Left lobe of liver (tissue), 2 donors: ENCODE results near the gene IL17F. TPM values are rescaled to one million over a fixed set of nuclear protein-coding genes. Genes with fewer than 3 reads are reported as not detected.
A peak's percentile ranks its signal among the peaks of the same experiment; 100 is the strongest.

ENCODE experiments used
- ATAC-seq: fragments of 200-7000 bp; cut with Tn5 transposase; one replicate; pipeline ENCODE4 v1.9.1; 2020; ENCODE audit warnings: mild to moderate bottlenecking, moderate library complexity
- DNase-seq: peaks from one replicate; pipeline ENCODE4 v3.0.0-alpha.2; 2020; ENCODE audit warnings: low spot score
- total RNA-seq: library from RNA; stranded (reverse); gene quantifications from one replicate; pipeline ENCODE4 v1.2.1, GENCODE V29; 2021
- donor health status: DM: no; HTN: no; CAD: no; lungs with moderate emphysema.
- donor health status: DM: no; HTN: yes; CAD: no.

Gene IL17F
- total RNA-seq, 1 donor from 2014 or later: not detected

DNA sequence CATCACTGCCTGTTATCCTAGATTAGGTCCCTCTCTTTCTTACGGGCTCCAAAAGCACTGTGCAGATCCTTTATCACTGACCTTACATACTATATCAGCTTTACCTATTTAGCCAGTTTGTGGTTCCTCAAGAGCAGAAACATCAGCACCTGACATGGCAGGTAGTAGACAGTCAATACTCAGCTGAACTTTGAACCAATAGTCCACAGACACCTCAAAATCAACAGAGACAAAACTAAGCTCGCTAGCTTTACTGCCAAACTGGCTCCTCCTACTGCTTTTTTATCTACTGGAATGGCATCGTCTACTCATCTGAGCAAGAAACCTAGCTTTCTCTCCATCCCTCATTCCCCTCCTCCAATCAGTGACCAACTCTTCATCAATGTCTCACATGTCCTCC lies 52.5 kb downstream of the IL17F start:
- DNase-seq: no peak

DNA sequence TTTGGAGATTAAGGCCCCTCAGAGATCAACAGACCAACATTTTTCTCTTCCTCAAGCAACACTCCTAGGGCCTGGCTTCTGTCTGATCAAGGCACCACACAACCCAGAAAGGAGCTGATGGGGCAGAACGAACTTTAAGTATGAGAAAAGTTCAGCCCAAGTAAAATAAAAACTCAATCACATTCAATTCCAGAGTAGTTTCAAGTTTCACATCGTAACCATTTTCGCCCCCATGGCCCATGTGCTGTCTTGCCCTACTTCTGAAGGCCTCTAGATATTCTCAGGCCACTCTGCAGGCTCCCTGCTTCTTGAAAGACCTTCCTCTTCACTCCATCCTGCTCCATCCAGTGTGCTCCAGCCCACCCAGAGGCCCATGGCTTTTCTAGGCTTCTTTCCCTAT lies 53.9 kb downstream of the IL17F start:
- DNase-seq: no peak
- ATAC-seq: no peak

More for the DNA sequence above, 52.5 kb downstream of the IL17F start:
- ATAC-seq: peak; percentile 65

DNA sequence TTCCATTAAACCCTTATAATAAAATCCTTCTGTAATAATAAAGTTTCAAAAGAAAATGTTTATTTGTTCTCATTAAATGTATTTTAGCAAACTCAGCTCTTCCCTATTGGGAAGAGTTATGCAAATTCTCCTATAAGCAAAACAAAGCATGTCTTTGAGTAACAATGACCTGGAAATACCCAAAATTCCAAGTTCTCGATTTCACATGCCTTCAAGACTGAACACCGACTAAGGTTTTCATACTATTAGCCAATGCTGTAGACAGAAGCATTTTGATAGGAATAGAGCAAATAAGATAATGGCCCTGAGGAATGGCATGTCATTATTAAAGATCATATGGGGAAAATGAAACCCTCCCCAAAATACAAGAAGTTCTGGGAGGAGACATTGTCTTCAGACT lies 54.3 kb downstream of the IL17F start:
- DNase-seq (no peak), ATAC-seq (no peak)

DNA sequence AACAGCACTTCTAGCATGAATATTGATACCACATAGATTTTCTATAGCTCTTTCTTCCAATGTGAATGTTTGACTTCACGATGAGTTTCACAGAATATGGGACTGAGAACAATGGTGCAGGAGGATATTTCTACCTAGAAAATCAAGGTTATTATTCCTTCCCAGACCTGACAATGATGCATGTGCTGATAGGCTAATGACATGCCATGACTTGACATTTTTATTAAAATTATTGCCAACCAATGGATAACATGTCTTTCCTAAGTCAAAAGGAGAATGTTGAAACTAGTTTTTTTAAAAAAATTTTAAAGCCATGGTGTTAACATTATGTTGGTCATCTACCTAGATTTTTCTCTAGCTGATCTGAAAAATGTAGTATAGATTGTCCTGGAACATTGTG lies 57.2 kb downstream of the IL17F start:
- DNase-seq: no peak
- no peak for ATAC-seq

Other genes starting within 250 kb of the IL17F start
- 3.0 TPM for gene PKHD1, start 156.9 kb downstream of the IL17F start, total RNA-seq
- gene IL17A, start 58.1 kb downstream of the IL17F start, total RNA-seq: not detected
- gene MCM3, start 40.2 kb upstream of the IL17F start, total RNA-seq: 7.8 TPM
- gene PAQR8, start 117.7 kb upstream of the IL17F start, total RNA-seq: 0.75 TPM
- gene EFHC1, start 175.8 kb upstream of the IL17F start, total RNA-seq: 3.9 TPM